Skeletal muscle tissue (tissue), 4 donors: ENCODE results near the gene ZFAND3. TPM values are rescaled to one million over a fixed set of nuclear protein-coding genes. Genes with fewer than 3 reads are reported as not detected.

Experiments
- H3K27ac ChIP-seq: one replicate; pipeline ENCODE4 v1.7.0; 2013; ENCODE audit warnings: mild to moderate bottlenecking, low read depth, low read length, inconsistent platforms
- H3K27me3 ChIP-seq, 3 donors: one replicate each; pipeline ENCODE4 v1.7.0; 2013; ENCODE audit warnings: low read length in 3 of 3; ENCODE audit not compliant: control insufficient read depth in 3 of 3, insufficient read depth in 3 of 3
- H3K36me3 ChIP-seq, 3 donors: one replicate each; pipeline ENCODE4 v1.7.0; 2013; ENCODE audit warnings: low read length in 3 of 3; ENCODE audit not compliant: control insufficient read depth in 3 of 3, insufficient read depth in 3 of 3
- H3K4me1 ChIP-seq, 3 donors: one replicate each; pipeline ENCODE4 v1.7.0; 2013; ENCODE audit warnings: low read length in 3 of 3, mild to moderate bottlenecking in 3 of 3; ENCODE audit not compliant: control insufficient read depth in 3 of 3, insufficient read depth in 3 of 3
- H3K4me3 ChIP-seq, 3 donors: one replicate each; pipeline ENCODE4 v1.7.0; 2013; ENCODE audit warnings: low read length in 3 of 3
- H3K9ac ChIP-seq, 3 donors: one replicate each; pipeline ENCODE4 v1.7.0; 2013; ENCODE audit warnings: low read length in 3 of 3, mild to moderate bottlenecking in 3 of 3, moderate library complexity in 2 of 3, low read depth in 1 of 3
- H3K9me3 ChIP-seq, 3 donors: one replicate each; pipeline ENCODE4 v1.7.0; 2013; ENCODE audit warnings: low read length in 3 of 3; ENCODE audit not compliant: control insufficient read depth in 3 of 3
- total RNA-seq: library from RNA; depleted of rRNA; stranded (reverse); fragments of >200 nt; gene quantifications from one replicate; pipeline ENCODE4 v1.2.3, GENCODE V29; 2014
- donor health status: Osteomylitis.

Gene ZFAND3, protein sequence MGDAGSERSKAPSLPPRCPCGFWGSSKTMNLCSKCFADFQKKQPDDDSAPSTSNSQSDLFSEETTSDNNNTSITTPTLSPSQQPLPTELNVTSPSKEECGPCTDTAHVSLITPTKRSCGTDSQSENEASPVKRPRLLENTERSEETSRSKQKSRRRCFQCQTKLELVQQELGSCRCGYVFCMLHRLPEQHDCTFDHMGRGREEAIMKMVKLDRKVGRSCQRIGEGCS
- total RNA-seq: 23.0 TPM

DNA sequence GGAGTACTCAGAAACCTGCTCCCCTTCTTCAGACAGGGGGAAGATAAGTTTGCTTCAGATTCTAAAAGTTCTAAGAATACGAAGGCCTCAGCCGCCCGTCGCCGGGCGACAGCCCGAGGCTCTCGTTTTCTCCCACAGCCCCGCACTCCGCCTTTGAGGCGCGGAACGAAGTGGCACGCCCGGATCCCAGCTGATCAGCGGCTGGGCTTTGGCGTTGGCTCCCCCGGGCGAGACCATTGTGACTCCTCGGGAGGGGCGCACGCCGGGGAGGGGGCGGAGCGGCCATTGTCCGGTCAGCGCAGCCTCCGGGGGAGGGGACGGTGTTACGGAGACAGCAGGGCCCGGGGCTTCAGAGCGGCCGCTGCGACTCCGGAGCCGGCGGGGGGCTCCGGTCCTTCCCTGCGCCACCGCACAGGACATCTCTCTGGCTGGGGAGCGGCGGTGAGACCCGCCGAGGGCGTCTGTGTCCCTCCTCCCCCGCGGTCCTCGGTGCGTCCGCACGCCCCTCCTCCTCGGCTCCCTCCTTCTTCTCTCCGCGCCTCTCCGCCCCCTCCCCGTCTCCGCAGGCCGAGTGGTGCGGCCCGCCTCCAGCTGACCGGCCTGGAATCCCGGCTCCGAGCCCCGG lies at the start of gene ZFAND3:
ZFAND3 (plus strand) TSS at position 551 of the 625 bp plus-strand sequence. CDS start 219 bp downstream, outside the sequence.
- peaks cover 23 to 34% (median 33%) of the 10 kb centered on the region in 3 donors for H3K4me1 ChIP-seq
- no peaks in the 10 kb centered on the region for H3K9me3 ChIP-seq
- no peaks in the 10 kb centered on the region for H3K27me3 ChIP-seq
- peak within 1 kb of the TSS; percentile 86 to 95 (median 92) for H3K4me3 ChIP-seq
- peak within 1 kb of the TSS; percentile 90 to 97 (median 93) for H3K9ac ChIP-seq
- H3K27ac ChIP-seq: peak within 1 kb of the TSS; percentile 98
- H3K36me3 ChIP-seq: no peaks in the 10 kb centered on the region

GRCh38 chr6:37774028-37774680 lies 45.4 kb upstream of the ZFAND3 start:
- no peaks in the 10 kb centered on the region for H3K36me3 ChIP-seq
- H3K9me3 ChIP-seq: no peaks in the 10 kb centered on the region
- no peak overlapping the region for H3K9ac ChIP-seq
- no peak overlapping the region for H3K27ac ChIP-seq
- H3K27me3 ChIP-seq: peaks cover 0 to 3% (median 0%) of the 10 kb centered on the region in 3 donors
- H3K4me1 ChIP-seq: peaks cover 0 to 3% (median 0%) of the 10 kb centered on the region in 3 donors
- H3K4me3 ChIP-seq: no peak overlapping the region

- Histone ChIP-seq H3K27ac (no peak overlapping the region), H3K36me3 (no peaks in the 10 kb centered on the region), H3K4me1 (peaks cover 0 to 3% (median 0%) of the 10 kb centered on the region in 3 donors), H3K4me3 (no peak overlapping the region), H3K9ac (no peak overlapping the region), H3K9me3 (no peaks in the 10 kb centered on the region), H3K27me3 (peaks cover 0 to 3% (median 0%) of the 10 kb centered on the region in 3 donors)
These were observed 43.0 kb upstream of the ZFAND3 start for GRCh38 chr6:37776566-37776965.

DNA sequence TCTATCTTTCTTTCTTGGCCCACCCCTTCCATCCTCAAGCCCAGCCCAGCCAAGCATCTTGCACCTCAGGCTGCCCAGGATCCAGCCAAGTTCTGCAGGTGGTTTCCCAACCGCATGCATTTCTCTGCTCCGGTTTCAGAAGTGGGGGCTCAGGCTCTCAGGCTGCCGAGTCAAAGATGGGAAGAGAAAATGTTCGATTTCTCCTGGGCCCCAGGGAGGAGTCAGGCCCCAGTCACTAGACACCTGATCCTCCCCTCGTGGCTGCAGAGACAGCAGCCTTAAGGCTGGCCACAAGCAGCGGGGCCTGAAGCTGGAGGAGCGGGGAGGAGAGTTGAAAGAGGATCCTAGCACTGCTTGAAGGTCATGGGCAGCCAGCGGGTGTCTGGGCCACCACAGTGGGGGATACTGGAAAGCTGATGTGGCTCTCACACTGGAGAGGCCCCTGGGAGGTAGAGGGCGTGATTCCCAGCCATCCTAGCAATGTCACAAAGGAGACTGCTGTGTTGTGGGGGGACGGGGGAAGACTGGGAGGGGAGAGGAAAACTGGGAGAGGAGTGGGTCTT lies 42.2 kb upstream of the ZFAND3 start:
- no peaks in the 10 kb centered on the region for H3K9me3 ChIP-seq
- peaks cover 0 to 3% (median 0%) of the 10 kb centered on the region in 3 donors for H3K4me1 ChIP-seq
- peaks cover 0 to 3% (median 0%) of the 10 kb centered on the region in 3 donors for H3K27me3 ChIP-seq
- no peak overlapping the region for H3K27ac ChIP-seq
- no peak overlapping the region for H3K4me3 ChIP-seq
- H3K36me3 ChIP-seq: no peaks in the 10 kb centered on the region
- no peak overlapping the region for H3K9ac ChIP-seq

DNA sequence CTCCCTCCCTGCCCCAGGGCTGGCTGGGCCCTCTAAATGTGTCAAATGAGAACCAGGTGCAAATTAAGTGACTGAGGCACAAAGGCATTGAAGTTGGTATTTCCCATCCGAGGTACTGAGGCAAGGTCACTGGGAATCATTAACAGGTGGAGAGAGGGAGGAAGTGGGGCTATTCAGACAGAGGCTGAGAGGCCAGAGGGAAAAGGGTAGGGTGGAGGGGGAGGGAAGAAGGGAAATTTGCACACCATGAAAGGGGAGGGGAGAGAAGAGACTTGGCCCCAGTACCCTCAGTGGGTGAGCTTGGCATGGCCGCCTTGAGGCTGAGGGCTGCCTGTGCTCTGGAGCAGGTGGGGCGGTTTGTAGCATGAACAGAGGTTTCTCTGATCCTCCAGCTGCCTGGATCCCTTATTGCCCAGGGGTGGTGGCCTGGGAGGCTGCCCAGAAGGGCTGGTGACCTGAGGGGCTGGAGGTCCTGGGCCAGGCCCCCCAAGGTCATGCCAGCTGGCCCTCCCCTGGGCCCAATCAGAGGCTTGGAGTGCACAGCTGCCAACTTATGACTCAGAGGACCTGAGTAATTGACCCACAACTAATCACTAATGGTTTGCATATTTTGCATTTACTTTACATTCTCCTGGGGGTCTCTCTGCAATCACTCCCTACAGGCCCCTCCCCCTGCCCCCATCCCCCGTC lies 40.3 kb upstream of the ZFAND3 start:
- Histone ChIP-seq H3K27me3 (peaks cover 0 to 9% (median 3%) of the 10 kb centered on the region in 3 donors), H3K4me3 (no peak overlapping the region), H3K9me3 (no peaks in the 10 kb centered on the region), H3K9ac (no peak overlapping the region), H3K36me3 (no peaks in the 10 kb centered on the region), H3K27ac (no peak overlapping the region), H3K4me1 (peaks cover 12 to 13% (median 13%) of the 10 kb centered on the region in 3 donors)

DNA sequence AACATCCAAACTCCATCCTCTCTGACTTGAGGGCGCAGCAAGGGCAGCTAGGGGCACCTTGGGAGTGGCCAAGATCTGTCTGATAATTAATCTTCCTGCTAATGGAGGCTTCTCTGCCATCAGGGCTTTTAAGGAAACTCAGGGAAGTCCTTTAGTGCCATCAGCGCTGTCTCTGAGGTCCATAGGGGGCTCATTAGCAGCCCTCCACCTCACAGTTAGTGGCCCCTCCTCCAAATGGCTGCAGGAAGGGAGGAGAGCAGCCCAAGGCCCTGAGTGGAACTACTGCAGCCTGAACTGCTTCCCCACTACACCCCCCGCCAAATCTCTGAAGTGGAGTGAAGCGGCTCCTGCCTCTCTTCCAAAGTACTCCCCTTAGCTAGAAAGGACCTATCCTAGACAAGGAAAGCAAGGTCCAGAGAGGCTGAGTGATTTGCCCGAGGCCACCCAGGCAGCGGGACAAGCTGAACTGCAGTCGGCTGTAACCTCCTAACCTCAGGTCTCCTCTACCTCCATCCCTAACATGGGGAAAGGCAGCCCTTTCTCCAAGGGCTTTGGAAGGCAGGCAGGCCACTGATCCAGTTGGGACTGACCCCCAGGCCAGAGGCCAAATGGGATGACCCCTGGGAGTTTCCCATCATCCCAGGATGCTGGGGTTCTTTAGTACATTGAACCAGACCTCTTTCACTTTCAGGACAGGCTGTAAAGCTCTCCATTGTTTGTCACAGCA lies 39.5 kb upstream of the ZFAND3 start:
- H3K4me1 ChIP-seq: peaks cover 12 to 15% (median 14%) of the 10 kb centered on the region in 3 donors

DNA sequence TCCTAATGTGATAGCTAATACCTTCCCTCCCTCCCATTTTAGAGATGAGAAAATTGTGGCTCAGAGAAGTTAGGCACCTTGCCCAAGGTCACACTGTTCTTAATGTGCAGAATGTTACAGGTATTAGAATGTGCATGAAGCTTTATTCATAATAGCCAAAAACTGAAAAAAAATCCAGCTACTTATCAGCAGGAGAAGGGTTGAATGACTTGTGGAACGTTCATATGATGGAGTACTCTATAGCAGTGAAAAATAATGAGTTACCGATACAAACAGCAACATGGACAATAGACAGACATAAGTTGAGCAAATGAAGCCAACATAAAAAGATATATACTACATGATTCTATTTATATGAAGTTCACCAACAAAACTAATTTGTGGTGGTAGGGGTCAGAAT lies 37.7 kb upstream of the ZFAND3 start:
- Histone ChIP-seq H3K4me1 (peaks cover 12 to 15% (median 14%) of the 10 kb centered on the region in 3 donors), H3K27me3 (peaks cover 0 to 14% (median 9%) of the 10 kb centered on the region in 3 donors), H3K27ac (no peak overlapping the region), H3K9ac (no peak overlapping the region), H3K9me3 (no peaks in the 10 kb centered on the region), H3K36me3 (no peaks in the 10 kb centered on the region), H3K4me3 (no peak overlapping the region)

More for the DNA sequence above, 39.5 kb upstream of the ZFAND3 start:
- Histone ChIP-seq H3K36me3 (no peaks in the 10 kb centered on the region), H3K9me3 (no peaks in the 10 kb centered on the region), H3K27ac (no peak overlapping the region), H3K4me3 (no peak overlapping the region), H3K9ac (no peak overlapping the region), H3K27me3 (peaks cover 0 to 12% (median 9%) of the 10 kb centered on the region in 3 donors)

DNA sequence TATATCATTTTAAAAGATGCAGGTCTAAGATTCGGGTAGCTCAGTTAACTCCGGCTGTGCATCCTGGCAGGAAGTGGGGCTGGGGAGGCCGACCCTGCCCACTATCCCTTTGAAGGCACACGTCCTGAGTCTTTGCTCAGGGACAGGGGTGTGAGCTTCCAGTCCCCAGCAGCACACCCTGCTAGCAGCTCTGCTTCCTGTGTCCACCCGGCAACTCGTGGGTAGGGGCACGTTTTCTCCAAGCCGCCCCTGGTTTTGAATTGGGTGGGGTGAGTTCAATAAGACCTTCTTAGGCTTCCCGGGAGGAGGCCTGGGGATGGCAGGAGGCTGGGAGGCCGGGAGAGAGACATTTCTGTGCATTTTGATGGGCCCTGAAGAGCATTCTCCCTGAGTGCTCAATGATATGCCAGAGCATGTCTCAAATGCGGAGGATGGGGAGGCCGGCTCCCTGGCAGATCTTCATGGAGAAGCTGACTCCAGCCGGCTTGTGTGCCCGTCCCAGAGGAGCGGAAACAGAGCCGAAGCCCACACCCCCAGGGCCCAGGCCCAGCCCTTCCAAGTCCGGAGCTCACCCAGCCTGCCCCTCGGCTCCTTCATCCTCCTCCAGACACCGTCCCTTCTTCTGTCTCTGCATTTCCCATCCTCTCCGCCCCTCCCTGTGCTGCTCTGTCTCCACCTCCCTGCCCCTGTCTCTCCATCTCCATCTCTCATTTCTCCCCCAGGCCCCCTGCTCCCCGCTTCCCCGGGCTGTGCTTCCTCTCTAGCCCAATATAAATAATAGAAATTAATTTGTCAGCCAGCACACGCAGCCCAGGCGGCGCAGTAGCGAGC lies 36.3 kb upstream of the ZFAND3 start:
- no peaks in the 10 kb centered on the region for H3K9me3 ChIP-seq
- peaks cover 12 to 14% (median 13%) of the 10 kb centered on the region in 3 donors for H3K4me1 ChIP-seq
- H3K36me3 ChIP-seq: no peaks in the 10 kb centered on the region
- H3K9ac ChIP-seq: peak overlapping the region; percentile 66 to 78 (median 74)
- H3K27ac ChIP-seq: no peak overlapping the region
- H3K27me3 ChIP-seq: peaks cover 0 to 14% (median 6%) of the 10 kb centered on the region in 3 donors
- H3K4me3 ChIP-seq: peak overlapping the region; percentile 64 to 77 (median 65)
